HepG2 (cell line): ENCODE results near the gene POP5. TPM values are rescaled to one million over a fixed set of nuclear protein-coding genes. Genes with fewer than 3 reads are reported as not detected.
A peak's percentile ranks its signal among the peaks of the same experiment; 100 is the strongest.

Source experiments
- FOSL1 ChIP-seq: sonication (generic); formaldehyde crosslinking; IDR thresholded peaks from 2 replicates; pipeline ENCODE4 v1.9.0; 2021; ENCODE audit warnings: missing genetic modification reagents, borderline replicate concordance
- HDAC1 ChIP-seq: sonication (generic); formaldehyde crosslinking; IDR thresholded peaks from 2 replicates; pipeline ENCODE4 v1.5.1; 2020; ENCODE audit warnings: mild to moderate bottlenecking, missing genetic modification reagents
- HMG20B ChIP-seq: conservative IDR thresholded peaks from 2 replicates; pipeline ENCODE4 v1.6.1; 2016; ENCODE audit warnings: missing genetic modification reagents, missing compliant biosample characterization
- IKZF1 ChIP-seq: fragments of 450-650 bp; IDR thresholded peaks from 2 replicates; pipeline ENCODE4 v1.7.1; 2016
- LCORL ChIP-seq, 2 experiments: fragments of 450-650 bp in 1 of 2; sonication (generic) in 1 of 2; formaldehyde crosslinking in 1 of 2; IDR thresholded peaks; 2 replicates each; pipeline versions ENCODE4 v1.5.0 to v1.6.1; 2017 to 2020; ENCODE audit warnings: antibody characterized with exemption in 1 of 2, missing genetic modification reagents in 1 of 2
- MED1 ChIP-seq: sonication (generic); formaldehyde crosslinking; IDR thresholded peaks from 2 replicates; pipeline ENCODE4 v1.4.0; 2020; ENCODE audit warnings: missing genetic modification reagents
- MEIS2 ChIP-seq: sonication (generic); formaldehyde crosslinking; IDR thresholded peaks from 2 replicates; pipeline ENCODE4 v1.9.0; 2021; ENCODE audit warnings: mild to moderate bottlenecking, missing genetic modification reagents
- NR2F1 ChIP-seq, 2 experiments: fragments of 450-650 bp in 1 of 2; formaldehyde crosslinking in 1 of 2; IDR thresholded peaks; 2 replicates each; pipeline versions ENCODE4 v1.5.0 to v1.6.1; 2016 to 2020; ENCODE audit warnings: mild to moderate bottlenecking in 1 of 2, missing compliant biosample characterization in 1 of 2, missing genetic modification reagents in 1 of 2, moderate library complexity in 1 of 2
- NRL ChIP-seq: sonication (generic); formaldehyde crosslinking; IDR thresholded peaks from 2 replicates; pipeline ENCODE4 v1.5.0; 2020; ENCODE audit warnings: missing genetic modification reagents, mild to moderate bottlenecking, moderate library complexity, borderline replicate concordance
- ZBTB4 ChIP-seq: sonication (generic); formaldehyde crosslinking; IDR thresholded peaks from 2 replicates; pipeline ENCODE4 v1.4.0; 2020; ENCODE audit warnings: missing genetic modification reagents, mild to moderate bottlenecking, borderline replicate concordance
- ZNF775 ChIP-seq: sonication (generic); formaldehyde crosslinking; IDR thresholded peaks from 2 replicates; pipeline ENCODE4 v1.4.0; 2020; ENCODE audit warnings: missing genetic modification reagents, mild to moderate bottlenecking, moderate library complexity, borderline replicate concordance
- ZNF891 ChIP-seq: sonication (generic); formaldehyde crosslinking; IDR thresholded peaks from 2 replicates; pipeline ENCODE4 v1.5.0; 2020; ENCODE audit warnings: mild to moderate bottlenecking, missing genetic modification reagents
- ZSCAN12 ChIP-seq: sonication (generic); formaldehyde crosslinking; IDR thresholded peaks from 2 replicates; pipeline ENCODE4 v1.9.0; 2021; ENCODE audit warnings: mild to moderate bottlenecking, missing genetic modification reagents
- polyA plus RNA-seq, 8 experiments: library from polyadenylated mRNA; depleted of rRNA in 3 of 8; stranded (reverse) in 7 of 8; unstranded in 1 of 8; fragments of >200 nt; fragmentation: Illumina TruSeq in 4 of 8; extraction: Trizol in 4 of 8; gene quantifications; 2 replicates each; pipeline versions ENCODE4 v1.2.1 to v1.2.3, GENCODE V29; 2011 to 2016; ENCODE audit warnings: low read depth in 4 of 8, missing spikeins in 1 of 8, mixed read lengths in 1 of 8; ENCODE audit not compliant: insufficient read depth in 1 of 8
- total RNA-seq, 5 experiments: library from RNA; depleted of rRNA; stranded (reverse); fragments of >200 nt; fragmentation: Illumina TruSeq; extraction: Trizol; gene quantifications; 2 replicates each; pipeline ENCODE4 v1.2.3, GENCODE V29; 2016; ENCODE audit warnings: low read depth in 1 of 5
- TF ChIP-seq, protein P1 (sequence below): sonication (generic); formaldehyde crosslinking; IDR thresholded peaks from 2 replicates; pipeline ENCODE4 v1.9.0; 2022; ENCODE audit warnings: low read depth, missing genetic modification reagents
- TF ChIP-seq, protein P2 (sequence below): sonication (generic); formaldehyde crosslinking; IDR thresholded peaks from 2 replicates; pipeline ENCODE4 v1.5.0; 2020; ENCODE audit warnings: missing genetic modification reagents
- TF ChIP-seq, protein P3 (sequence below): sonication (generic); formaldehyde crosslinking; IDR thresholded peaks from 2 replicates; pipeline ENCODE4 v1.4.0; 2020; ENCODE audit warnings: mild to moderate bottlenecking, low read depth, missing genetic modification reagents
- TF ChIP-seq, protein P4 (sequence below): IDR thresholded peaks from 2 replicates; pipeline ENCODE4 v1.6.1; 2018; ENCODE audit warnings: missing genetic modification reagents, mild to moderate bottlenecking, missing compliant biosample characterization

POP5 gene
- total and polyA plus RNA-seq, 2 of the 13 experiments (the other 11 are each of a cell fraction or from before 2014, with no cell fraction given), result 45.6 to 61.3 TPM

DNA sequence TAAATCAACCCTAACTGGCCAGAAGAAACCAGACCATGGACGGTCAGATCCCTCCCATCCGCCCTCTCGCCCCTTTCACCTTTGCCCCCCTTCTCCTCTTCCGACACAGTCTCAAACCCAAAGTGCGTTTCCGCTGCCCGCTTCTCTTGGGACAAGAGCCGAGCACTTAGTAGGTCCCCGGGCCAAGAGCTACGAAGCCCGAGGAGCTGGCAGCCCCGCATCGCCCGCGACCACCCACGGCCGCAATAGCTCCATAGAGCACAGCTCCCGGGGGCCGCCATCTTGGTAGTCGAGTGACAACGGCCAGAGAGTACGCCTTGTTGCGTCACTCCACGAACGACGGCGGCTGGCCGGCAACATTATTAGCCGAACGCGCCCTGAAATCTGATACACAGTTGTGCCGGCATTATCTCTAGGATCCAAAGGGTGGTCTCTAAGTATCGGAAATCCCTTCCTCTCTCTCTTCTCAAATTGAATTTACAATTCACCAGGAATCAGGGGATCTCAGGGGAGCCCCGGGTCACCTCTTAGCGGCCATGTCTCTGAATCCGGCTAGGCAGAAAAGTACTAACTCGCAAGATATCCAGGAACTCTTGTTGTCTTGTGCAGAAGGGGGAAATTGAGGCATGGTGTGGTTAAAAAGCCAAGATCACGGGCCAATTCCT, 52.2 kb downstream of the POP5 start, which contains the start of gene COQ5 (continued):
- TF ChIP-seq, protein P1, sequence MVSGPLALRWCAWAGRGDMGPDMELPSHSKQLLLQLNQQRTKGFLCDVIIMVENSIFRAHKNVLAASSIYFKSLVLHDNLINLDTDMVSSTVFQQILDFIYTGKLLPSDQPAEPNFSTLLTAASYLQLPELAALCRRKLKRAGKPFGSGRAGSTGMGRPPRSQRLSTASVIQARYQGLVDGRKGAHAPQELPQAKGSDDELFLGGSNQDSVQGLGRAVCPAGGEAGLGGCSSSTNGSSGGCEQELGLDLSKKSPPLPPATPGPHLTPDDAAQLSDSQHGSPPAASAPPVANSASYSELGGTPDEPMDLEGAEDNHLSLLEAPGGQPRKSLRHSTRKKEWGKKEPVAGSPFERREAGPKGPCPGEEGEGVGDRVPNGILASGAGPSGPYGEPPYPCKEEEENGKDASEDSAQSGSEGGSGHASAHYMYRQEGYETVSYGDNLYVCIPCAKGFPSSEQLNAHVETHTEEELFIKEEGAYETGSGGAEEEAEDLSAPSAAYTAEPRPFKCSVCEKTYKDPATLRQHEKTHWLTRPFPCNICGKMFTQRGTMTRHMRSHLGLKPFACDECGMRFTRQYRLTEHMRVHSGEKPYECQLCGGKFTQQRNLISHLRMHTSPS (CRISPR knock-in tag), result no peak
- peak in 1 of 2 experiments; percentile 88; a peak in 2 of 4 replicates for TF ChIP-seq NR2F1 (CRISPR knock-in tag; IDR thresholded peaks at IDR 0.05)
- TF ChIP-seq FOSL1 (CRISPR knock-in tag), result 0 out of 2 replicates have a peak, but pooled peaks have one; percentile 36
- no peak for TF ChIP-seq LCORL (IDR thresholded peaks at IDR 0.05)
- no peak for TF ChIP-seq LCORL (CRISPR knock-in tag; IDR thresholded peaks at IDR 0.05)
- 0 out of 2 replicates have a peak, but pooled peaks have one; percentile 43 for TF ChIP-seq ZNF891 (CRISPR knock-in tag)
- no peak for TF ChIP-seq IKZF1
- peak; percentile 72; the same call in 1 of the 2 replicates for TF ChIP-seq MEIS2 (CRISPR knock-in tag)
- peak; percentile 76 for TF ChIP-seq MED1 (CRISPR knock-in tag)
- TF ChIP-seq, protein P2, sequence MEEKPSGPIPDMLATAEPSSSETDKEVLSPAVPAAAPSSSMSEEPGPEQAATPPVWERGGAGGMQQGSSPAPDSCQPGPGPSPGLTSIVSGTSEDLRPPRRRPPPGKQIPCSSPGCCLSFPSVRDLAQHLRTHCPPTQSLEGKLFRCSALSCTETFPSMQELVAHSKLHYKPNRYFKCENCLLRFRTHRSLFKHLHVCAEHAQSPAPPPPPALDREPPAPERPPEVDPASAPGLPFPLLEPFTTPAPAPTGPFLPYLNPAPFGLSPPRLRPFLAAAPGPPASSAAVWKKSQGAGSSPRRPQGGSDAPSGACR (CRISPR knock-in tag), result peak; percentile 93
- TF ChIP-seq ZSCAN12 (CRISPR knock-in tag), result peak; percentile 49; the same call in 1 of the 2 replicates
- TF ChIP-seq, protein P3, sequence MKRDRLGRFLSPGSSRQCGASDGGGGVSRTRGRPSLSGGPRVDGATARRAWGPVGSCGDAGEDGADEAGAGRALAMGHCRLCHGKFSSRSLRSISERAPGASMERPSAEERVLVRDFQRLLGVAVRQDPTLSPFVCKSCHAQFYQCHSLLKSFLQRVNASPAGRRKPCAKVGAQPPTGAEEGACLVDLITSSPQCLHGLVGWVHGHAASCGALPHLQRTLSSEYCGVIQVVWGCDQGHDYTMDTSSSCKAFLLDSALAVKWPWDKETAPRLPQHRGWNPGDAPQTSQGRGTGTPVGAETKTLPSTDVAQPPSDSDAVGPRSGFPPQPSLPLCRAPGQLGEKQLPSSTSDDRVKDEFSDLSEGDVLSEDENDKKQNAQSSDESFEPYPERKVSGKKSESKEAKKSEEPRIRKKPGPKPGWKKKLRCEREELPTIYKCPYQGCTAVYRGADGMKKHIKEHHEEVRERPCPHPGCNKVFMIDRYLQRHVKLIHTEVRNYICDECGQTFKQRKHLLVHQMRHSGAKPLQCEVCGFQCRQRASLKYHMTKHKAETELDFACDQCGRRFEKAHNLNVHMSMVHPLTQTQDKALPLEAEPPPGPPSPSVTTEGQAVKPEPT (CRISPR knock-in tag), result peak; percentile 71; the same call in 1 of the 2 replicates
- peak; percentile 84 for TF ChIP-seq HDAC1
- no peak for TF ChIP-seq ZNF775 (CRISPR knock-in tag)
- TF ChIP-seq, protein P4, sequence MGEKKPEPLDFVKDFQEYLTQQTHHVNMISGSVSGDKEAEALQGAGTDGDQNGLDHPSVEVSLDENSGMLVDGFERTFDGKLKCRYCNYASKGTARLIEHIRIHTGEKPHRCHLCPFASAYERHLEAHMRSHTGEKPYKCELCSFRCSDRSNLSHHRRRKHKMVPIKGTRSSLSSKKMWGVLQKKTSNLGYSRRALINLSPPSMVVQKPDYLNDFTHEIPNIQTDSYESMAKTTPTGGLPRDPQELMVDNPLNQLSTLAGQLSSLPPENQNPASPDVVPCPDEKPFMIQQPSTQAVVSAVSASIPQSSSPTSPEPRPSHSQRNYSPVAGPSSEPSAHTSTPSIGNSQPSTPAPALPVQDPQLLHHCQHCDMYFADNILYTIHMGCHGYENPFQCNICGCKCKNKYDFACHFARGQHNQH (CRISPR knock-in tag), result peak; percentile 74; the same call in 1 of the 2 replicates
- TF ChIP-seq NRL (CRISPR knock-in tag), result peak; percentile 17; the same call in 1 of the 2 replicates
- no peak for TF ChIP-seq HMG20B (CRISPR knock-in tag)
- TF ChIP-seq ZBTB4 (CRISPR knock-in tag), result no peak
